ENCODE data around the gene FAM111B.
"Not testable (repeated sequence)": the region's sequence is repeated elsewhere in the genome, so short reads cannot be mapped to it uniquely, and the experiment has no call there.

- TF ChIP-seq, protein P1, sequence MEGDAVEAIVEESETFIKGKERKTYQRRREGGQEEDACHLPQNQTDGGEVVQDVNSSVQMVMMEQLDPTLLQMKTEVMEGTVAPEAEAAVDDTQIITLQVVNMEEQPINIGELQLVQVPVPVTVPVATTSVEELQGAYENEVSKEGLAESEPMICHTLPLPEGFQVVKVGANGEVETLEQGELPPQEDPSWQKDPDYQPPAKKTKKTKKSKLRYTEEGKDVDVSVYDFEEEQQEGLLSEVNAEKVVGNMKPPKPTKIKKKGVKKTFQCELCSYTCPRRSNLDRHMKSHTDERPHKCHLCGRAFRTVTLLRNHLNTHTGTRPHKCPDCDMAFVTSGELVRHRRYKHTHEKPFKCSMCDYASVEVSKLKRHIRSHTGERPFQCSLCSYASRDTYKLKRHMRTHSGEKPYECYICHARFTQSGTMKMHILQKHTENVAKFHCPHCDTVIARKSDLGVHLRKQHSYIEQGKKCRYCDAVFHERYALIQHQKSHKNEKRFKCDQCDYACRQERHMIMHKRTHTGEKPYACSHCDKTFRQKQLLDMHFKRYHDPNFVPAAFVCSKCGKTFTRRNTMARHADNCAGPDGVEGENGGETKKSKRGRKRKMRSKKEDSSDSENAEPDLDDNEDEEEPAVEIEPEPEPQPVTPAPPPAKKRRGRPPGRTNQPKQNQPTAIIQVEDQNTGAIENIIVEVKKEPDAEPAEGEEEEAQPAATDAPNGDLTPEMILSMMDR (IDR thresholded peaks at IDR 0.05): not testable (repeated sequence)
- TF ChIP-seq POLR2A, POLR2AphosphoS5 (IDR thresholded peaks at IDR 0.05): not testable (repeated sequence)
Observed at GRCh38 chr11:59097938-59098337, 9.1 kb upstream of the FAM111B start.
